ENCODE results near the gene ACTRT2. TPM values are rescaled to one million over a fixed set of nuclear protein-coding genes. Genes with fewer than 3 reads are reported as not detected.

ACTRT2 gene
- polyA plus RNA-seq, 1 experiment = not detected

DNA sequence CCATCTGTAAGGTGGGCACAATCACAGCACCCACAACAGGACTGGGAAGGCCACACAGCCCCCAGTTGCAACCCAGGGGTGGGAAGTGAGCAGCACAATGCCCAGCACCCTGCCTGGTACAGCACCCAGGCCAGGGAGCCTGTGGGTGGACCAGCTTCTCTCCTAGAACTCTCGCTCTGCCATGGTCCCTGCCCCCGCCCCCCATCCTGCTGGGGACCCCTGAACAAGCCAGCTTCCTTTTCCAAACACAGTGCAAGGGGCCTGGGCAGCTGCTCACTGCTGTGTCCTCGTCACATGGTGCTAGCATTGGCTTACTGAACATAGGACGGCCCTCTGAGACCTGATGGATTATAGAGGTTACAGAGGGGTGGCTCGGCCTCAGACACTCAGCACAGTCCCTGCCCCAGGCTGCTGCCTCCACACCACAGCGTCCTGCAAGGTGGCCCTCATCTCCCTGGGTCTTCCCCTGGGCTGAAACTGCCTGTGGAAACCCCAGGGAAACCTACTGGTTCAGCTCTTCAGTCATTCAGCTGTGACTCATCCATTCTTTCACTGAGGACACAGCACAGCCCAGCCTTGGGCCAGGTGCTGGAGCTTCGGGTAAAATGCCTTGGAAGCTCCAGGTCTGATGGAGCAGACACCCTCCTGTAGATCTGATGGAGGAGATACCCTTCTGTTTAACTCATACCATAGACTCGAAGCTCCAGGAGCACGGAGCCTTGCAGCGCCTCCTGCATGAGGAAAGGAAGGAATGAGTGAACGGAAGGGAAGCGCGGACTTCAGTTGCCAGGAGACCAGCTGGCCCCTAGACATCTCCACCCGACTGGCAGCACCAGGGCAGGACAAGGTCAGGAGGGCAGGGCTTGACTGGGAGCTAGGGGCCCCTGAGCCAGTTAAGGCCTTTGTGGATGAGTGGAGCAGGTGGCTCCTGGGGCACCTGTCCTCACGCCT is 39.6 kb downstream of the ACTRT2 start:
- ChIA-PET POLR2A (interaction anchor here (0.6 kb wide), 1 partner anchor 746 kb away, joined by 3 read pairs; no protein-coding TSS in a partner anchor), CTCF (no interaction called here)
- TF ChIP-seq, protein P1, sequence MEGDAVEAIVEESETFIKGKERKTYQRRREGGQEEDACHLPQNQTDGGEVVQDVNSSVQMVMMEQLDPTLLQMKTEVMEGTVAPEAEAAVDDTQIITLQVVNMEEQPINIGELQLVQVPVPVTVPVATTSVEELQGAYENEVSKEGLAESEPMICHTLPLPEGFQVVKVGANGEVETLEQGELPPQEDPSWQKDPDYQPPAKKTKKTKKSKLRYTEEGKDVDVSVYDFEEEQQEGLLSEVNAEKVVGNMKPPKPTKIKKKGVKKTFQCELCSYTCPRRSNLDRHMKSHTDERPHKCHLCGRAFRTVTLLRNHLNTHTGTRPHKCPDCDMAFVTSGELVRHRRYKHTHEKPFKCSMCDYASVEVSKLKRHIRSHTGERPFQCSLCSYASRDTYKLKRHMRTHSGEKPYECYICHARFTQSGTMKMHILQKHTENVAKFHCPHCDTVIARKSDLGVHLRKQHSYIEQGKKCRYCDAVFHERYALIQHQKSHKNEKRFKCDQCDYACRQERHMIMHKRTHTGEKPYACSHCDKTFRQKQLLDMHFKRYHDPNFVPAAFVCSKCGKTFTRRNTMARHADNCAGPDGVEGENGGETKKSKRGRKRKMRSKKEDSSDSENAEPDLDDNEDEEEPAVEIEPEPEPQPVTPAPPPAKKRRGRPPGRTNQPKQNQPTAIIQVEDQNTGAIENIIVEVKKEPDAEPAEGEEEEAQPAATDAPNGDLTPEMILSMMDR (IDR thresholded peaks at IDR 0.05; ENCODE audit: insufficient read depth, low read depth, low read length) = no peak
- H3K36me3 ChIP-seq (ENCODE audit: control insufficient read depth, insufficient read depth, low read length) = no peaks in the 10 kb centered on the region
- H3K4me3 ChIP-seq (ENCODE audit: low read depth, low read length) = no peak overlapping the region
- DNase-seq (ENCODE audit: low read depth) = no peak
- peaks cover 26% of the 10 kb centered on the region for H3K27me3 ChIP-seq (ENCODE audit: control insufficient read depth, insufficient read depth, low read length)

DNA sequence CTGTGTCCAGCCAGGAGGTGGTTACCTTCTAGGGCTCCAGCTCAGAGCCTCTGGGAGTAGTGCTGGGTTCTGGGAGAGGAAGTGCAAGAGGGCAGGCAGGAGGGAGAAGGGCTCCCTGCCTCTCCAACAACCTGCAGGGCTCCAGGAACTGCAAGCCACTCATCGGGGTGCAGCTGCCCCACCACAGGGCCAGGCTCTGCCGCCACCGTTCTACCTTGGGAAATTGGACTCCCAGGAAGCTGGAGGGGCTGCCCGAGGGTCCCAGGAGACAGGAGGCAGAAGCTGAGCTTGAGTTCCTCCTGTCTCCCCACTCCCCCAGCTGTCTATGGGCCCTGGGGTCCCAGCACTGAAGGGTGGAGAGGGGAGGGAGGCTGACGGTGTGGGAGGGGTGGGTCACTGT is 40.3 kb downstream of the ACTRT2 start:
- Histone ChIP-seq H3K4me3 (ENCODE audit: low read depth, low read length) (no peak overlapping the region), H3K27me3 (ENCODE audit: control insufficient read depth, insufficient read depth, low read length) (peaks cover 30% of the 10 kb centered on the region), H3K36me3 (ENCODE audit: control insufficient read depth, insufficient read depth, low read length) (no peaks in the 10 kb centered on the region)
- ChIA-PET POLR2A (interaction anchor here (0.6 kb wide), 1 partner anchor 747 kb away, joined by 3 read pairs; no protein-coding TSS in a partner anchor), CTCF (interaction anchor here (0.8 kb wide), 1 partner anchor 670 kb away, joined by 3 read pairs; the partner anchor contains the start of genes MORN1 and RER1)
- no peak for DNase-seq (ENCODE audit: low read depth)
- TF ChIP-seq, protein P1 (IDR thresholded peaks at IDR 0.05; ENCODE audit: insufficient read depth, low read depth, low read length) = no peak

DNA sequence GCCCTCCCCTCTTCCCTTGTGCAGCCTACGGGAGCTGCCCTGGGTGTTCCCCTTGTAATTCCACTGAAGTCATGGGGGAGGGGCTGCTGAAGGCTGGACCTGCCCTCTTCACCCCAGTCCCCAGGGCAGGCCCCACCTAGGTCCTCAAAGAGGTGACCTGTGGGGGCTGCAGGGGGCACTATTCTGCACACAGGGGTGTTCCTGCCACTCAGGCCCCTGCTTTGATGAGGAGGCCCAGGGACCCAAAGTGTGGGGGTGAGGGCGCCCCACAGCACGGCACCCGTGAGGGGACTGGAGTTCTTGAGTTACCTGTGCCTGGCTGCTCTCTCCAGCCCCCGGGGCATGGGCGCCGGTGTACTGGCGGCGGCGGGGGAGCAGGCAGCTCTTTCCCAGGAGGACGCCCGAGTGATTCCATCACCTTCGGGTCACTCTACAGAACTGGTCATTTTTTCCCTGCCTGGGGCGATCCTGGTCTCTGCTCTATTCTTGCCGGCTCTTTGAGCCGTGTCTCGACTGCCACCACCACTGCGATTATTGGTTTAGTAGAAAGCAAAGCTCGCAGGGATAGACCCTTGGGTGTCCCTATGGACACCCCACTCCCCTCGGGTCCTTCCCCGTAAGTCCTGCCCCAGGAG is 40.8 kb downstream of the ACTRT2 start:
- TF ChIP-seq, protein P1 (IDR thresholded peaks at IDR 0.05; ENCODE audit: insufficient read depth, low read depth, low read length) = no peak
- ChIA-PET POLR2A (interaction anchor here (0.6 kb wide), 1 partner anchor 748 kb away, joined by 3 read pairs; no protein-coding TSS in a partner anchor), CTCF (interaction anchor here (0.8 kb wide), 1 partner anchor 671 kb away, joined by 3 read pairs; the partner anchor contains the start of genes MORN1 and RER1)
- no peak for DNase-seq (ENCODE audit: low read depth)
- Histone ChIP-seq H3K27me3 (ENCODE audit: control insufficient read depth, insufficient read depth, low read length) (peaks cover 34% of the 10 kb centered on the region), H3K36me3 (ENCODE audit: control insufficient read depth, insufficient read depth, low read length) (no peaks in the 10 kb centered on the region), H3K4me3 (ENCODE audit: low read depth, low read length) (no peak overlapping the region)

DNA sequence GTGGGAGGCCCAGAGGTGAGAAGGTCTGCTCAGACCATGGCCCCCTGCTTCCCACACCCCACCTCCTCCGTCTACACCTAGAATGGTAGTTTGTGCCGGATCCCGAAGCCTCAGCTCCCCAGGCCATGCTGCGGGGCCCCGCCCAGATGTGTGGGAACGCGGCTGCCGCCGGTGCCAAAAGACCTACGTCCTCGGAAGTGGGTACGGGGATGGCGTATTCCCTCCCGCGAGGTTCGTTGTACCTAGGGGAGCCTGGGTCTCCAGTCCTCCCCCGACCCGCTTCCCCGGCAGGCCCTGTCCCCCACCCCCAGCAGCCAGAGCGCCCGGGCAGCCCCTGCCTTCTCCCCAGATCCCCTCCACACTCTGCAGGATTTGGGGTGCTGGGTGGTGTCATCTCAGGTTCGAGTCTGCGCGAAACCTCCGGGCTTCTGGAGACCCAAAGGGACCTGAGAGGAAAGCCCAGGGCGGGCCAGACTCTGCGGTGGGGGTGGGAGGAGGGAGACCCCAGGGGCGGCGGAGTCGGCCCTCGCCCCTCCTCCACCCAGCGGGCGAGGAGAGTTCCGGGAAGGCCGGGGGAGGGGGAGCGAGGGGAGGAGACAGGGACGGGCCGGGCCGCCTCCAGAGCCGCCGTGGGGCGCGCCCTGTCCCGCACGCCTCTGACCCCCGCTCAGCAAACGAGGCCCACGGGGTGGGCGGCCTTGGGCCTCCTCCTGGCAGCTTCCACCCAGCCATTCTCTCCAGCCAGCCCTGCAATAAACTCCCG is 41.5 kb downstream of the ACTRT2 start:
- TF ChIP-seq, protein P1 (IDR thresholded peaks at IDR 0.05; ENCODE audit: insufficient read depth, low read depth, low read length) = no peak
- no peaks in the 10 kb centered on the region for H3K36me3 ChIP-seq (ENCODE audit: control insufficient read depth, insufficient read depth, low read length)
- no peak overlapping the region for H3K4me3 ChIP-seq (ENCODE audit: low read depth, low read length)
- ChIA-PET CTCF (interaction anchor here (0.8 kb wide), 1 partner anchor 671 kb away, joined by 3 read pairs; the partner anchor contains the start of genes MORN1 and RER1), POLR2A (no interaction called here)
- peaks cover 41% of the 10 kb centered on the region for H3K27me3 ChIP-seq (ENCODE audit: control insufficient read depth, insufficient read depth, low read length)
- DNase-seq (ENCODE audit: low read depth) = no peak

Data from BJ (cell line).